Activated naive CD8-positive, alpha-beta T cell treated with anti-CD3 and anti-CD28 coated beads for 36 hours (primary cell): ENCODE data around the gene CCDC69. TPM values are rescaled to one million over a fixed set of nuclear protein-coding genes. Genes with fewer than 3 reads are reported as not detected.
"Not testable (repeated sequence)": the region's sequence is repeated elsewhere in the genome, so short reads cannot be mapped to it uniquely, and the experiment has no call there.

Experiments
- DNase-seq: peaks from one replicate; pipeline ENCODE4 v3.0.0; 2021
- H3K27ac Mint-ChIP-seq: one replicate; pipeline ENCODE4 v1.8.0; 2022; ENCODE audit warnings: mild to moderate bottlenecking, moderate library complexity, mixed read lengths
- H3K27me3 Mint-ChIP-seq: one replicate; pipeline ENCODE4 v1.8.0; 2022; ENCODE audit warnings: mild to moderate bottlenecking, mixed read lengths
- H3K36me3 Mint-ChIP-seq: one replicate; pipeline ENCODE4 v1.8.0; 2021; ENCODE audit warnings: mild to moderate bottlenecking, mixed read lengths
- H3K4me1 Mint-ChIP-seq: one replicate; pipeline ENCODE4 v1.8.0; 2021; ENCODE audit warnings: mixed read lengths
- H3K4me3 Mint-ChIP-seq: one replicate; pipeline ENCODE4 v1.8.0; 2022; ENCODE audit warnings: mild to moderate bottlenecking, moderate library complexity, mixed read lengths
- H3K9me3 Mint-ChIP-seq: one replicate; pipeline ENCODE4 v1.8.0; 2022; ENCODE audit warnings: mixed read lengths
- total RNA-seq, 2 experiments: library from RNA; stranded (reverse); gene quantifications; one replicate each; pipeline ENCODE4 v1.2.3, GENCODE V29; 2021

CCDC69 gene
- total RNA-seq, 2 experiments from 2014 or later = 27.5 to 29.6 TPM

DNA sequence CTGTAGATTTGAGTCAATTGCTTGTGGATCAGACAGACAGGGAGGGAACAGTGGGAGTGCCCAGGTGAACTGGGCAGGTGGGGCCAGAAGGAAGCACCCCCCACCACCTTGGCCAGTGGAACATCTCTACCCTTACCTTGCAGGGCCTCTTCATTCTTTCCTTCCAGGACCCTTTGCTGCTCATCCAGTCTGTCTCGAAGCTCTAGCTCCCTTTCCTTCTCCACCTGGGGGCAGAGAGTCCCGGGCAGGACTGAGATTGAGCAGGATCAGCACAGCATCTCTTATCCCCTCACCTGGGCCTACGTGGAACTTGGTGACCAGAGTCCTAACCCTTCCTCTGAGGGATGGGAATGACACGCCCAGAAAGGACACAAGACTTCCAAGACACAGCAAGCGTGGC is 25.0 kb downstream of the CCDC69 start:
- no peak for DNase-seq
- H3K27me3 Mint-ChIP-seq = no peaks in the 10 kb centered on the region
- no peak overlapping the region for H3K4me3 Mint-ChIP-seq
- H3K4me1 Mint-ChIP-seq = peaks cover 60% of the 10 kb centered on the region
- H3K9me3 Mint-ChIP-seq = no peaks in the 10 kb centered on the region
- H3K36me3 Mint-ChIP-seq = peaks cover 51% of the 10 kb centered on the region
- no peak overlapping the region for H3K27ac Mint-ChIP-seq

- peak overlapping the region; percentile 83 for H3K27ac Mint-ChIP-seq
- peaks cover 56% of the 10 kb centered on the region for H3K4me1 Mint-ChIP-seq
- H3K36me3 Mint-ChIP-seq = peaks cover 56% of the 10 kb centered on the region
- not testable (repeated sequence) for H3K9me3 Mint-ChIP-seq, H3K27me3 Mint-ChIP-seq, DNase-seq, H3K4me3 Mint-ChIP-seq
Measured at GRCh38 chr5:151197291-151197600, 26.6 kb downstream of the CCDC69 start.

DNA sequence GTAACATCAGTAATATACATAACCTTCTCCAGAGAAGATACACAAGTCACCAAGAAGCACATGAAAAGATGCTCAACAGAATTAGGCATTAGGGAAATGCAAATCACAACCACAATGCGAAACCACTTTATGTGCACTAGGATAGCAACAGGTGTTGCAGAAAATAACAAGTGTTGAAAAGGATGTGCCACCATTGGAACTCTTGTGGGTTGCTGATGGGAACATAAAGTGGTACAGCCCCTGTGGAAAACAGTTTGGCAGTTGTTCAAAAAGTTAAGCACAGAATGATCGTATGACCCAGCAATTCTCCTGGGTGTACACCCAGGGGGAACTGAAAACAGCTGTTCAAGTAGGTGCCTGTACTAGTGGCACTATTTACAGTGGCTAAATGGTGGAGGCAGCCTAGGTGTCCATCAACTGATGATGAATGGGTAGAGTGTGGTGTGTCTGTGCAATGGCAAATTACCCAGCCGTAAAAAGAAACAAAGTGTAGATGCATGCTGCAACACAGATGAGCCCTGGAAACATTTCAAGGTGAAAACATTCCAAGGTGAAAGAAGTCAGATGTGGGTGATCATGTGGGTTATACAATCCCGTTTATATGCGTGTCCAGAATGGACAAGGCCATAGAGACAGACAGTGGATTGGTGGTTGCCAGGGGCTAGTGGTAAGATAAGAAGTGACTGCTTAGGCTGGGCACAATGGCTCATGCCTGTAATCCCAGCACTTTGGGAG is 27.2 kb downstream of the CCDC69 start:
- H3K36me3 Mint-ChIP-seq = peaks cover 57% of the 10 kb centered on the region
- H3K4me1 Mint-ChIP-seq = peaks cover 58% of the 10 kb centered on the region
- H3K27ac Mint-ChIP-seq = peak overlapping the region; percentile 83
- no peak overlapping the region for H3K4me3 Mint-ChIP-seq
- no peak for DNase-seq
- peaks cover 12% of the 10 kb centered on the region for H3K9me3 Mint-ChIP-seq
- H3K27me3 Mint-ChIP-seq = no peaks in the 10 kb centered on the region

DNA sequence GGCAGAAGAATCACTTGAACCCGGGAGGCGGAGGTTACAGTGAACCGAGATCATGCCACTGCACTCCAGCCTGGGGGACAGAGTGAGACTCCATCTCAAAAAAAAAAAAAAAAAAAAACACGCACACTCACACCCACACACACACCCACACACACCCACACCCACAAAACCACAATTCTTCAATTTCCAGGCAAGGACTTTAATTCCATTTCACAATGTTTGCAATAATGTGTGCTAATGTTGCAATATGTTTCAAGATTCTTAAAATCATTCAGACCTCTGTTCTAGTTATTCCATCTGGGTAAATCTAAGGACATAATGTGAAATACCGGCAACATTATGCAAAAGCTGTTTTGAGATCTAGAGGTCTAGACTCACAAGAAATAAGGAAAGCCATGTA is 28.3 kb downstream of the CCDC69 start:
- H3K27me3 Mint-ChIP-seq = no peaks in the 10 kb centered on the region
- peaks cover 20% of the 10 kb centered on the region for H3K9me3 Mint-ChIP-seq
- H3K27ac Mint-ChIP-seq = peak overlapping the region; percentile 83
- peaks cover 62% of the 10 kb centered on the region for H3K36me3 Mint-ChIP-seq
- peaks cover 62% of the 10 kb centered on the region for H3K4me1 Mint-ChIP-seq
- no peak overlapping the region for H3K4me3 Mint-ChIP-seq
- no peak for DNase-seq

GRCh38 chr5:151192626-151193025 is 31.3 kb downstream of the CCDC69 start:
- Mint-ChIP-seq H3K27ac (no peak overlapping the region), H3K9me3 (peaks cover 34% of the 10 kb centered on the region), H3K27me3 (no peaks in the 10 kb centered on the region), H3K4me1 (peaks cover 56% of the 10 kb centered on the region), H3K36me3 (peaks cover 81% of the 10 kb centered on the region), H3K4me3 (no peak overlapping the region)
- no peak for DNase-seq

DNA sequence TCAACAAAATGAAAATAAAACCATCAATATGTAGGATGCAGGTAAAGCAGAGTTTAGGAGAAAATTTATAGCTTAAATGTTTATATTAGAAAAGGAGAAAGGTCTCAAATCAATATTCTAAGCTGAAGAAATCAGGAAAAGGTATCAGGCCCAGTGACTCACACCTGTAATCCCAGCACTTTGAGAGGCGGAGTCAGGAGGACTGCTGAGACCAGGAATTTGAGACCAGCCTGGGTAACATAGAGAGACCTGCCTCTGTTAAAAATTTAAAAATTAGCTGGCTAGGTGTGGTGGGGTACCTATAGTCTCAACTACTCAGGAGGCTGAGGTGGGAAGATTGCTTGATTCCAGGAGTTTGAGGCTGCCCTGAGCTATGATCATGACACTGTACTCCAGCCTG is 32.2 kb downstream of the CCDC69 start:
- Mint-ChIP-seq H3K36me3 (peaks cover 74% of the 10 kb centered on the region), H3K27me3 (no peaks in the 10 kb centered on the region), H3K27ac (peak overlapping the region; percentile 57), H3K9me3 (peaks cover 34% of the 10 kb centered on the region), H3K4me1 (peaks cover 47% of the 10 kb centered on the region), H3K4me3 (no peak overlapping the region)
- no peak for DNase-seq

DNA sequence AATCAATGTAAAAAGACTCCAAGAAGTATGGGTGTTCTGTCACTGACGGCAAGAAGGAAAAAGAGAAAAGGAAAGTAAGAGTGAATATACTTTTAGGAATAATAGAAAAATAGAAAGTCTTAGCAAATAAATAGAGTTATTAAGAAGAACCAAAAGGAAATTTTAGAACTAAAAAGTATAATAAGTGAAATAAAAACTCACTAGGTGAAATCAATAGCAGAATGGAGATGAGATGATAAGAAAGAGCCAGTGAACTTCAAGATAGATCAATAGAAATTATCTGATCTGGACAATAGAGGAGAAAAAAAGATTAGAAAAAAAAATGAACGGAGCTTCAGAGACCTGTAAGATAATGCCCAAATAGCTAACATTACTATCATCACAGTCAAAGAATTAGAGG is 34.7 kb downstream of the CCDC69 start:
- H3K36me3 Mint-ChIP-seq = peaks cover 59% of the 10 kb centered on the region
- H3K9me3 Mint-ChIP-seq = peaks cover 34% of the 10 kb centered on the region
- no peaks in the 10 kb centered on the region for H3K27me3 Mint-ChIP-seq
- no peak for DNase-seq
- peaks cover 31% of the 10 kb centered on the region for H3K4me1 Mint-ChIP-seq
- no peak overlapping the region for H3K4me3 Mint-ChIP-seq
- H3K27ac Mint-ChIP-seq = no peak overlapping the region

DNA sequence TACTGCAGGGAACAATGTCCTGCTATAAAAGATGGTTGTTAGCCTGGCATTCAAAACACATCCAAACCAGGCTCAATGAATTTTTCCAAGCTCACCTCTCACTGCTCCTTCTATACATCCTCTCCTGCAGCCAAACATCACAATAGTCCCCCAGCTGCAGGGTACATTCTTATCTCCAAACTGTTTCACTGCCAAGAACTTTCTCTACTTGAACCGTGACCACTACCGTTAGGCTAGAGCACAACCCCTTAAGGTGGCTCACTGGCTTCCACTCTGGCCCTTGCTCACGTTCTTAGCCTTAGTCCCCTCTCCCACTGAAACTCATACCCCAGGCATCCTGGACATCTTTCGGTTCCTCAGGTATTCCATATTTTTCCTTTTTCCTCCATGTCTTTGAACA is 37.4 kb downstream of the CCDC69 start:
- H3K4me1 Mint-ChIP-seq = peaks cover 21% of the 10 kb centered on the region
- H3K27ac Mint-ChIP-seq = no peak overlapping the region
- no peak for DNase-seq
- peaks cover 38% of the 10 kb centered on the region for H3K36me3 Mint-ChIP-seq
- H3K27me3 Mint-ChIP-seq = no peaks in the 10 kb centered on the region
- H3K9me3 Mint-ChIP-seq = peaks cover 22% of the 10 kb centered on the region
- no peak overlapping the region for H3K4me3 Mint-ChIP-seq

- H3K27me3 Mint-ChIP-seq = no peaks in the 10 kb centered on the region
- H3K4me1 Mint-ChIP-seq = peaks cover 16% of the 10 kb centered on the region
- DNase-seq = no peak
- peaks cover 33% of the 10 kb centered on the region for H3K36me3 Mint-ChIP-seq
- no peak overlapping the region for H3K4me3 Mint-ChIP-seq
- peaks cover 17% of the 10 kb centered on the region for H3K9me3 Mint-ChIP-seq
- peak overlapping the region; percentile 9 for H3K27ac Mint-ChIP-seq
Measured at GRCh38 chr5:151186052-151186451, 37.8 kb downstream of the CCDC69 start.

GRCh38 chr5:151184316-151185042 is 39.4 kb downstream of the CCDC69 start:
- H3K27ac Mint-ChIP-seq = no peak overlapping the region
- peaks cover 17% of the 10 kb centered on the region for H3K36me3 Mint-ChIP-seq
- peaks cover 8% of the 10 kb centered on the region for H3K9me3 Mint-ChIP-seq
- no peaks in the 10 kb centered on the region for H3K27me3 Mint-ChIP-seq
- H3K4me3 Mint-ChIP-seq = no peak overlapping the region
- no peak for DNase-seq
- H3K4me1 Mint-ChIP-seq = peaks cover 11% of the 10 kb centered on the region

DNA sequence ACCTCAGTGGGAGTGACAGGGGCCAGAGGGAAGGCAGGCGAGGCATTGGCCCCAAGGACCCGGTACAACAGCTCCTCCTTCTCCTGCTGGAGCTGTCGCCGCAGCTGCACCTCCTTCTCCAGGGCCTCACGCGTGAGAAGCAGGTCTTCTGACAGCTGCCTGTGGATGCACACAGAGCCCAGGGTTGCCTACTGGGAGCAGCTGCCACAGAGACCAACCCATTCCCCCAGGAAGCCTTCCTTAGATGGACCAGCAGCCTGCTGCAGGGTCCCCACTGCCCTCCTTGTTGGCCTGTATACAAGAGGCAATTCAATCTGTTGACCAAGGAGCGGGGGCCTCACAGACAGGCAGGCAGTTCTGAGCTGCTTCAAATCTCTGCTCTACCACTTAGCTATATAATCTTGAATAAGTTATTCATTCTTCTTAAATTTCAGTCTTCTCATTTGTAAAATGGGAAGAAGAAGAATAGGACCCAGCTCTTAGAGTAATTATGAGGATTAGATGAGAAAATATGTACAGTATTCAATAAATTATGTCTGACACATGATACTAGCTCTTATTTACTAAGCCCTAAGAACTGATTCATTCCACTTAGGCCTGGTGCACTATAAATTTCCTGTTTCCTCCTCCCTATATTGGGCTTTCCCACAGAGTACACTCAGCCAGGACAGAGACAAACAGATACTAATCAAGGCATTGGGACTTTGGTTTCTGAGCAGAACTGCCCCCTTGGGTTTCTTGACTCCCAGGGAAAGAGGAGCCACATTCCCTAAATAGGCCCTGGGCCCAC is 40.2 kb downstream of the CCDC69 start:
- Mint-ChIP-seq H3K9me3 (peaks cover under 1% of the 10 kb centered on the region), H3K4me3 (no peak overlapping the region), H3K27me3 (no peaks in the 10 kb centered on the region), H3K4me1 (peaks cover 16% of the 10 kb centered on the region), H3K27ac (no peak overlapping the region), H3K36me3 (peaks cover 10% of the 10 kb centered on the region)
- no peak for DNase-seq

DNA sequence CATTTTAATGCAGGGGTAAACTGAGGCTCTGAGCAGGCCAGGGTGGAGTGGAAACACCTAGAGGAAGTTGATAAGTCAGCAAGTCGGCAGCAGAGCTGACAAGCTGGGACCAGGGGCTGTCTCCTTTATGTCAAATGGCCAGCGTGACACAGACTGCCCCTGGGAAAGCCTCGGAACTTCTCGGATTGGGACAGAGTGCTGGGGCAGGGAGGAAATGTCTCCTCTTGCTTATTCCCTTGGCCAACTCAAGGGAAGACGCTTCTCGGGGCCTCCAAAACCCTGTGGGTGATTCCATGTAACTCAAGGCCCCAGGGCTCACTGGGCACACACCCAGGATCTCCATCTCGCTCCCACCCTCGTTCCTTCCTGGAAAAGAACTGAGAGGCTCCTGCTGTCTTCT is 40.9 kb downstream of the CCDC69 start:
- DNase-seq = no peak
- Mint-ChIP-seq H3K9me3 (no peaks in the 10 kb centered on the region), H3K36me3 (peaks cover 10% of the 10 kb centered on the region), H3K27me3 (no peaks in the 10 kb centered on the region), H3K27ac (no peak overlapping the region), H3K4me1 (peaks cover 16% of the 10 kb centered on the region), H3K4me3 (no peak overlapping the region)

GRCh38 chr5:151182524-151182900 is 41.4 kb downstream of the CCDC69 start:
- DNase-seq = no peak
- Mint-ChIP-seq H3K9me3 (no peaks in the 10 kb centered on the region), H3K27me3 (no peaks in the 10 kb centered on the region), H3K27ac (peak overlapping the region; percentile 77), H3K4me1 (peaks cover 16% of the 10 kb centered on the region), H3K4me3 (no peak overlapping the region), H3K36me3 (peaks cover 10% of the 10 kb centered on the region)

- H3K27me3 Mint-ChIP-seq = no peaks in the 10 kb centered on the region
- H3K4me1 Mint-ChIP-seq = peaks cover 16% of the 10 kb centered on the region
- no peak for DNase-seq
- peaks cover 11% of the 10 kb centered on the region for H3K36me3 Mint-ChIP-seq
- peak overlapping the region; percentile 77 for H3K27ac Mint-ChIP-seq
- no peaks in the 10 kb centered on the region for H3K9me3 Mint-ChIP-seq
- H3K4me3 Mint-ChIP-seq = no peak overlapping the region
Measured at GRCh38 chr5:151181818-151182523, 41.9 kb downstream of the CCDC69 start.

GRCh38 chr5:151180291-151180690 is 43.6 kb downstream of the CCDC69 start:
- Mint-ChIP-seq H3K4me3 (no peak overlapping the region), H3K36me3 (peaks cover 10% of the 10 kb centered on the region), H3K27me3 (no peaks in the 10 kb centered on the region), H3K27ac (no peak overlapping the region), H3K9me3 (no peaks in the 10 kb centered on the region), H3K4me1 (peaks cover 16% of the 10 kb centered on the region)
- no peak for DNase-seq
